Erythroblast (primary cell): ENCODE measurements around the gene TCEAL7.

Source experiments
- GATA1 ChIP-seq: IDR thresholded peaks from 2 replicates; pipeline ENCODE4 v1.6.1; 2011; ENCODE audit warnings: low read depth, mild to moderate bottlenecking, control low read depth, low read length, moderate library complexity
- POLR2A ChIP-seq: IDR thresholded peaks from 2 replicates; pipeline ENCODE4 v1.6.1; 2011; ENCODE audit warnings: mild to moderate bottlenecking, low read length

DNA sequence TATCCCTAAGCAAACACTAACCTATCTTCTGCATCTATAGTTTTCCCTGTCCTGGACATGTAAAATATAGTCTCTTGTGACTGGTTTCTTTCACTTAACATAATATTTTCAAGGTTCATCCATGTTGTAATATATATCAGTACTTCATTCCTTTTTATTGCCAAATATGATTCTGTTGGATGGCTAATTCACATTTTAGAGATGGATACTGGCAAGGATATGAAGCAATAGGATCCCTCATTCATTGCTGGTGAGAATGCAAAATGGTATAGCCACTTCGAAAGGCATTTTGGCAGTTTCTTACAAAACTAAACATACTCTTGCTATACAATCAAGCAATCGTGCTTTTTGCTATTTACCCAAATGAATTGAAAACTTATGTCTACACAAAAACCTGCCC, 33.0 kb downstream of the TCEAL7 start:
- TF ChIP-seq POLR2A (no peak), GATA1 (no peak)
